ENCODE data around the gene CD2BP2.

DNA sequence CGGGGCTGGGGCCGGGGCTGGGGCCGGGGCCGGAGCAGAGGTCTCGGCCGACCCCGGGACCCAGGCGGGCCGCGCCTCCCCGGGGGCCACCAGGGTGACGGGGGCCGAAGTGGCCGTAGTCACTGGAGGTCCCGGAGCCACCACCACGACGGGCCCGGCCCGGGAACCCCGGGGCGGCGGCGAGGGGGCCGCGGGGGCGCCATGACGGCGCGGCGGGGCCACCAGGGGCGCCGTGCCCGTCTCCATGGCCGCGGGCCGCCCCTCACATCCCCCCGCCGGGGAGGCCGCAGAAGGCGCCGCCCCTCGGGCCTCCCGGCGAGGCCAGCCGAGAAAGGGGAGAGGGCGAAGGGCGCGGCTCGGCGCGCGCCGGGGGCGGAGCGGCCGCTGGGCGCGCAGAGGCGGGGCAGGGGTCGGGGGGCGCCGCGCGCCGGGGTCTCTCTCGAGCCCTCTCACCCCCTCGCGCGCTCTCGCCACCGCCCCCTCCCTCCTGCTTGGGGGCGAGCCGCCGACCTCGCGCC is 14.9 kb upstream of the CD2BP2 start:
- TF ChIP-seq EZH2 (IDR thresholded peaks at IDR 0.05; ENCODE audit: borderline replicate concordance): no peak
- TF ChIP-seq EZH2phosphoT487 (IDR thresholded peaks at IDR 0.05; ENCODE audit: low read depth, severe bottlenecking, unreplicated experiment): no peak
